Fibroblast of skin of left biceps (primary cell): ENCODE data around the gene TCERG1L.
"Not testable (repeated sequence)": the region's sequence is repeated elsewhere in the genome, so short reads cannot be mapped to it uniquely, and the experiment has no call there.

ENCODE experiments used
- DNase-seq, 2 experiments: peaks; one replicate each; pipeline ENCODE4 v3.0.0-alpha.2; 2013; ENCODE audit warnings: low read depth in 2 of 2

The TCERG1L gene

DNA sequence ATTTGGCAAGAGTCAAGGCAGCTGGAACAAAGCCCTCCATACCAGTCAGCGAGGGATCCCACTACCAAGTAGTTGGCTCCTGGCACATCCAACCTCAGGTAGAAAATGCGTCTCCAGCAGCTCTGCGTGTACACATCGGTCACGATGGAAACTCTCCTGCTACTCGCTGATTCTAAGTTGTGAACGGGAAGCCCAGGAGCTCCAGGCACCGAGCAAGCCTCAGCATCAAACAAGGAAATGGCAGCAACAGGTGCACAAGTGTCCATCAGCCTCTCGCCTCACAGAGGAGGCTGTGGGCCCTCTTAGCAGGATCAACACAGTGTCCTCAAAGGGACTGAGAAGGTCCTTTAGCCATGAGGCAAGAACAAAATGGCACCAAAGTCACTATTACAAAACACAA, 127.0 kb downstream of the TCERG1L start:
- no peak for DNase-seq

DNA sequence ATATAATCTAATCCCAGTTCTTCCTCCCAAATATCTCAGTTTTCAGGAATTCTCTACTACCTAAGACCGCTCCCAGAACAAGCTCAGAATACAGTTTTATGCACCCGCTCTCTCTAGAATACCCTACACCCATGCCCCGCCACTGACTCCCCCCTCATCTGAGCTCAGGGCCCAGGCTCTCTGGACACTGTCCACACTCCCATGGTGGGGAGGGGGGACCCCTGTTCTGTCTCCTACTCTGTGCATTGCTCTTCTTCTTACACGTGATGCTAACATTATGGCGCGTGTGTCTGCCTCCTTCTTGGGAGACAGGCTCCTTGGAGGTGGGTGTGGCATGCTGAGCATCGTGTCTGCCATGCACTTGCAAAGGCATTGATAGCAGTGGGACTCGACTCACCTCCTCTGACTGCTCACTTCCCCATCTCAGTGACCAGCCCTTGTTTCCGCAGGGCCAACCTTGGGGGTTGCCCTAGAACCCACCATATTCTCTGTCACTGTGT, 127.9 kb downstream of the TCERG1L start:
- no peak for DNase-seq

DNA sequence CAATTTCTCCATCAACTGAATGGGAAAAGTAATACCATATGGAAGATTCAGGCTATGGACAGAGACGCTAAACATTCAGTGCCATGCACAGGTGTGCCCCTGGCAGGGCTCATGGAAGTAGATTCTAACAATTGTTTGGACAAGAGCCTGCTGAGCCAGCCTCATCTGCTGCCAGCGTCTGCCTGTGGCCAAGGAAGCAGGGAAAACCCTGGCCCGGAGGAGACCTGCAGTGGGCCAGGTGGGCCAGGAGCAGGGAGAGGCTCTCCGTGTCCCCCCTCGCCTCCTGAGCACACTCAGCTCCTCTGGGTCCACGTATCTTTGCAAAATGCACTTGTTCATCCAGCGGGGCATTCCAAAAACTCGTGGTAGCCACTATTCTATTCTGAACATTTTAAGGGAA, 130.1 kb downstream of the TCERG1L start:
- DNase-seq = no peak

DNA sequence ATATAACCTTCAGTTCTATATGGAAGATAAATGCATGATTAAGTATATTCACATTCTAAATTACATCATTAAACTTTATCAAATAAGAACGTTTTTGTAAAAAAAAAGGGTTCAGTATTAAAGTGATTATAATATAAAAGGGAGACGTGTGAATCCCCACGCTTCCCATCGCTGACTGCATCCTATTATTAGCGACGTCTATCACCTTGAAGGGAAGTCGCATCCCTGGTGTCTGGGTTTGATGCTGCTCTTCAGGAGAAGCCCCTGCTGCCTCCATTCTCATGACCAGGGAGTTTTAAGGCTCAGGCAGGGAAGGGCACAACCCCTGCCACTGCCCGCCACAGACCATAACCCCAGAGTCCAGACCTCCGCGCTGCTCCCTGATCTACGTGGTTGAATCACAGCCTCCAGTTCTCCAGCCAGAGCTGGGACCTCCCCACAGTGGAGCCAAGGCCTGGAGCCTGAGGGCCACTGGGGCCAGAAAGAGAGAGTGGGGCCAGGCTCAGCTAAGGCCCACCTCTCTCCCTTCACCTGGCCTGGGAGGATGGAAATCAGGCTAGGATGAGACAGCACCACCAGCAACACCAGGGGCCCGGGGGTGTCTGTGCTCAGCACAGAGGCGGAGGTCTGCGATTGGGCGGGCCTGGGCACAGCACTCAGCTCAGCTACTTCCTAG, 130.6 kb downstream of the TCERG1L start:
- DNase-seq = no peak

DNA sequence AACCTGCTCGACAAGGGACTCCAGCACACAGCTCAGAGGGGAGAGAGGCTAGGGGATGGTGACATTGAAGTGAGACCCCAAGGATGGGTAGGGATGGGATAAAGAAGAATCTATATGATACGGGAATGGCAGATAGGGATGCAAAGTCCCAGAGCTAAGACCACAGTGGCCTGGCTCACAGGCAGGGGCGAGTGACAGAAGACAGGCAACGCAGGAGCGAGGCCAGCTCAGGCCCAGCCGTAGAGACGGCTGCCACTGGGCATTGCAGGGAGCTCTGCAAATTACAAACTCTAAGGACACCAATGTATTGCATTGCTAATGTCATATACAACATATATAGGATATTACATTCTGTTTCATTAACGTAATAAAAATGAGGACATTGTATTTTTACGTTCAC, 131.4 kb downstream of the TCERG1L start:
- DNase-seq = no peak

DNA sequence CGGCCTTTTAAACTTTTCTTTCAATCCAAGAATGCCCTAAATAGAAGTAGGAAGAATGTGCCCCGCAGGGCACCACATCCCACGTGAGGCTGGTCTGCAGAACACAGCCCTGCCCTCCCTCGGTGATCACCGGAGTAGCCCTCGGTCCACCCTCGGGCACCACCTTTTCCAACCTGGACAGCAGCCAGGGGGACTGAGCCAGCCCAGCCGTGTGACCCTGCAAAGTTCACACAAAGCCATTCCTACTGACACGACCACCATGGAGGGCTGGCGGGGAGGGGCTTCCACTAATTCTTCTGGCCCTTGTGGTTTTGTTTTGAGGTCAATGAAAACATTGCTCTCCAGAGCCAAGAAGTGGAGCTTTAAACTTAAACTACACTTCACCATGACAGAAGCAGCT, 132.2 kb downstream of the TCERG1L start:
- DNase-seq = no peak

DNA sequence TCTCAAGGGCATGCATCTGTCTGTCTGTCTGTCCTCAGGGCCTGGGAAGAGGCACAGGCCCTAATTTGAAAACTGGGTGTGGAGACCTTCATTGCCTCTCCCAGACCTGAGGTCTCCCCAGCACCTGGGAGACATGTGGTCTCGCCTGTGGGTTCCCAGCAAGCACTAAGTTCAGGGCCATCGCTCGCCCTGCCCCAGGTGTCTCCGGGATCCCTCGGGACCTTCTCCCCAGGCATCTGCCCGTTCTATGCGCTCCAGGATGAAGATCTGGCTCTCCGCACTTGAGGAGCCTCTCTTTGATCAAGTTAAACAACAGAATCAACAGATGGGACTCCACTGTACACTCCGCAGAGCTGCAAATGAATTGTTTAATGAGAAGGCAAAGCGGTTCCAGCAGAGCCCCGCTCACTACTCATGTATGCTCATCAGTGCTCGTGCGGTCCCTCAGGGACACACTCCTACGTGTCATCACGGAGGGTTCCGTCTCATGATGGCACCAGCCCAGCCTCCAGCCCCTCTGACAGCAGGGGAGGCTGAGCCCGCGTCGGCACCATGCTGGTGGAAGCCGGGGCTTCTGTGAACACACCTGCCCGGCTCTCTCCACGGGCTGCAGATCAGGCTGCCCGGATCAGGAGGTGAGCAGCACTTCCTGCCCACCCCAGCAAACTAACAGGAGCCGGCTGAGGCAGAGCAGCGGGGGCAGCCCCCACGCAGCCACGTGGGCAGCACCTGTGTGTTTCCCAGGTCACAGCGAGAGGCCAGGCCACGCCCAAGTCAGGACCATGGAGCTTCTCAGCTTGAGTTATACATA, 132.8 kb downstream of the TCERG1L start:
- DNase-seq = no peak

DNA sequence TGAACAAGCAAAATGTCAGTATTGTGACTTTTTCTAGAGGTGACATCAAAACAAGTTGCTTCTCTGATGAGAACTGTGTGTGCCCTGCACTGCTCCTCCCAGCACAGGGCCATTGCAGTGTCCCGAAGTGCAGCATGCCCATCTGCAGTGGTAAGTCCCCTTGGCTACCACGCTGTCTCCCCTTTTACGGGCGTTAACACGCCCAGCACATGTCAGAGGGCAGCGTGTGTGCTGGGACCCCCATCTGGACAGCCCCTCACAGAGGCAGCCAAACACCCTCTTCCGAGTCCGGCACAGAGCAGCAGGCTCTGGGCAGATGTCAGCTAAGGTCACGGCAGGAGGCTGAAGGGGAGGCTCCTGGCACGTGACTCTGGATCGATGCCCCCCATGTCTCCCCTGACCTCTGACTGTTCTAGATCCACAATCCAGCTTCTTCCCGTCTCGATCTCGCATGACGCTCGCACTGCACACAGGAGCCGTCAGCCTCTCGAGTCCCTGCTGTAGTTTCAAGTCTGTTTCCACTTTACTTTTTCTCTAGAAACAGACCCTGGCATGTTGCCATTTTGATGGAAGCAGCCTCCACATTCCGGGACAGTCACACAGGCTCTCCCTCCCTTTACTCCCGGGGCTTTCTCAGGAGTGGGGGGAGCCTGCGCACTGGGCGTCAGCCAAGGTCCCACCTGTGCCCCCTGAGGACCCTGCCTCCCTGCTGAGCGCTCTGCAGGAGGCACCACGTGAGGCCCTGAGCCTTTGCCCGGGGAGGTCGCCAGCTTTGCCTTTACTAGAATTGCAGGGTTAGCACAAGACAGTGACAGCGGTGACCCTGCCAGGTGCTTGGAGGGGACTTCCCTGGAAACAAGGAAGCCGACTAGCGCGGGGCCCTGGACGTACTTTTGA, 133.8 kb downstream of the TCERG1L start:
- DNase-seq = no peak

DNA sequence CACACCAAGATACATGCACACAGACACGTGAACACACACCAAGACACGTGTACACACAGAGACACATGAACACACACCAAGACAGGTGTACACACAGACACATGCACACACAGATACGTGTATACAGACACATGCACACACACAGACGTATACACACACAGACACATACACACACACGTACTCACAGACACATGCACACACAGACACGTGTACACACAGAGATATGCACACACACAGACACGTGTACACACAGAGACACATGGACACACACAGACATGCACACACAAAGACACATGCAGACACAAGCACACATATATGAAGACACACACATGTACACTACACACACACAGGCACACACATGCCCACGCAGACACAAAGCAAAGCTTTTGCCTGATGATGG, 134.6 kb downstream of the TCERG1L start:
- DNase-seq = no peak

DNA sequence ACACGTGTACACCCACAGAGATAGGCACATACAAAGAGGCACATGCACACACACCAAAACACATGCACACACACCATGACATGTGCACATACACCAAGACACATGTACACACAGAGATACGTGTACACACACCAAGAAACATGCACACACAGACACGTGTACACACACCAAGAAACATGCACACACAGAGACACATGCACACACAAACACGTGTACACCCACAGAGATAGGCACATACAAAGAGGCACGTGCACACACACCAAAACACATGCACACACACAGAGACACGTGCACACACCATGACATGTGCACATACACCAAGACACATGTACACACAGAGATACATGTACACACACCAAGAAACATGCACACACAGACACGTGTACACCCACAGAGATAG, 135.2 kb downstream of the TCERG1L start:
- not testable (repeated sequence) for DNase-seq

DNA sequence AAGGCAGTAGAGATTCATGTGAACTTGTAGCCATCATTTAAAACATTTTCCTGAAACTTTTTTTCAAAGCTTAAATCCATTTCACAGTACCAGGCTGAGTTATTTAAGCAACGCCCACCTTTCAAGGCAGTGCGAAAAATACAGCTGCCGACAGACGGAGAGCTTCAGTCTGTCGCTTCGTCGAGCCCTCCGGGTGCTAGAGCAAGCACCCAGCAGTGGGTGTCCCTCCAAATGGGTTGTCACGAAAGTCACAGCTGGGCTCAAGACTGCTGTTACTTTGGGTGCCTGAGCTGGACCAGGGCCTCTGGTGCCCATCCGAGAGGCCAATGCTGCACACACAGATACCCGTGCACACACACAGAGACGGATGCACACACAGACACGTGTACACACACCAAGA, 135.6 kb downstream of the TCERG1L start:
- DNase-seq = no peak

DNA sequence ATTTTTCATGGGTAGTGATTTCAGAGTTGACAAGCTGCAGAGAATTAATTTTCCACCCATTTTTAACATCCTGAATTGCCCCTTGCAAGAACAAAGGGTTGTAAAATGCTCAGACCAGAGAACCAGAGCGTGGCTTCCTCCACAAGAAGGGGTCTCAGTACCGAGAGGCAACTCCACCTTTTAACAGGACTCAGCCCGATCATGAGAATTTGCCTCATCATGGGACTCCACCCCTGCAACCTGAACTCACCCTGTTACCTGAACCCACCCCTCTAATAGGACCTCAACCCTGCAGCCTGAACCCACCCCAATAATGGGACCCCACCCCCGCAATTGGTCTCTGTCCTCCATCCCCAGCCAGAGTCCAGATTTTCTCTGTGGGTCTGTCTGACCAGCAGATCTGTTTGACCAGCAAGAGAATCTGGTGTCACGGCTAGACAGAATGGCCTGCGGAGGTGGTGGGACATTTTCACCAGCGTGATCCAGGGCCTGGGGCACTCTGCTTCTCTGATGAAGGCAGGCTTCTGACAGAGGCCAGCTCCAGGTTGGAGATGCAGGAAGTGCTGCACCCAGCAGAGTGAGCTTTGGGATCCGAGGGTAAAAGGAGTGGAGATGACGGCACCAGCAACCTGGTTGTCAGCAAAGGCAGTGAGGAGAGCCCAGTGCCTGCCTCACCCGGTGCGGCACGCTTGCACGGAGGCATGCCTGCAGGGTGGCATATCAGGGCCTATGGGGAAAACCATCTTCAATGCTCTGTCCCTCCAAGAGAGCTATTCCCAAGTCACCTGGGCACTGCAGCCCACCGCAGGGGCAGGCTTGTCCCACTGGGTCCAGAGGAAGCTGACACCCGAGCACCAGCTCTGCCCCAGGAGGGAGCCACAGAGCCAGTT, 136.6 kb downstream of the TCERG1L start:
- no peak for DNase-seq

DNA sequence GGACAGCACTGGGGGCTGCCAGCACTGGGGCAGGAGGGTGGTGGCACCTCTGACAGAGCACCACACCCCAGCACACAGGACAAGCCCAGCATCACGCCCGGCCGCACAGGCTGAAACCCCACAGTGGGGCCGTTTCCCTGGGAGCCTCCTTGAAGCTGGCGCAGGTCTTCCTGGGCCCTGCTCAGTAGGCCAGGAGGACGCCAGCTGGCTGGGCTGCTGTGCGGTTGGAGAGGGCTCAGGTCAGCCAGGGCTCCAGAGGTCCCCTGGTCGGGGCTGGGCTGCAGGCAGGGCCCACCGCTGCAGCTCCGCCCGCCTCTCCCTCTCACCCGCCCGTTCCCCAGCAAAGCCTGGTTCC, 137.3 kb downstream of the TCERG1L start:
- no peak for DNase-seq

DNA sequence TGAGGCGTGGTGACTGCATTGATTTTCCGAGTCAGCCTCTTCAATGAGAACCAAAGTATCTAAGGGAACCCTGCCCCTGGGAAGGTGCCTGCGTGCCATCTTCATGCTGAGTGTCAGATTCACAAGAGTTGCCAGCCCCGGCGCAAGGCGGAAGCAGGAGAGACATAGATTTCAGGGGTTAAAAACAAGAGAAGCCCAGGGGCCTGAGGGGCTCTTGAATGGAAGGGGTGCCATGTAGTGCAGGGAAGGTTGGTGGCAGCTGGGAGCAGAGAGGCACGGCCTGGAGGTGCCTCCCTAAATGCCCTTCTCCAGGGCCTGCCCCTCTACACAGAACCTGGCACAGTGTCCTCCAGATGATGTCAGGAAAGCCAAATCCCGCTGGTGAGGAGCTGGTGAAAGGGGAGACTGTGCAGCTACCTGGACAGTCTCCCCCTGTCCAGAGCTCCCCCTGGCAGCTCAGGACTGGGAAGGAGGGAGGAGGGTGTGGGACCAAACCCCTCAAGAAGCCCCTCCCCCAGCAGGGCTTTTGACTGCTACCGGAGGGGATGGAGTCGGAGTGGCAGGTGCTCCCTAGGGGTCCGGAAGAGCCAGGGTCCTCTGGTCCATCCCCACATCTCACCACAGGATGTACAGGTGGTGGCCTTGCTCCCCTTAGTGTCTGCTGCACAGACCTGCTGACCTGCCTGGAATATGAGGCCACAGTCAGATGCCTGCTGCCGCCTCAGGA, 137.9 kb downstream of the TCERG1L start:
- no peak for DNase-seq

DNA sequence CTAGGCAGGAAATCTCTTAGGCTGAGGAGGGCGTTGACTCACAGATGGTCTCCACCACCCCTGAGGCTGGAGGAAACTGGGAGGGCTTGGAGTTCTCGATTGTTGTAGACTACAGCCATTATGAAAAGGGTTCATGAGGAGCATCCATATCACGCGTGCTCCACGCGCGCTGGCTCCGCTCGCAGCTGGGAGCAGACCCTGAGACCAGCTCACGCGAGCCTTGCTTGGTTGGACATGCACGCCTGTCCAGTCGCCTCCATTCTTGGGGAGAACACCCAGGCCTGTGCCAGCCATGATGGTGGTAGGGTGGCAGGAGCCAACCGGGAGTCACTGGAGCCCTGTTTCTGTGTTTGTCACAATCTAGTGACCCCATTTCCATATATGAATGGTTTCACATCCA, 139.1 kb downstream of the TCERG1L start:
- DNase-seq = no peak

DNA sequence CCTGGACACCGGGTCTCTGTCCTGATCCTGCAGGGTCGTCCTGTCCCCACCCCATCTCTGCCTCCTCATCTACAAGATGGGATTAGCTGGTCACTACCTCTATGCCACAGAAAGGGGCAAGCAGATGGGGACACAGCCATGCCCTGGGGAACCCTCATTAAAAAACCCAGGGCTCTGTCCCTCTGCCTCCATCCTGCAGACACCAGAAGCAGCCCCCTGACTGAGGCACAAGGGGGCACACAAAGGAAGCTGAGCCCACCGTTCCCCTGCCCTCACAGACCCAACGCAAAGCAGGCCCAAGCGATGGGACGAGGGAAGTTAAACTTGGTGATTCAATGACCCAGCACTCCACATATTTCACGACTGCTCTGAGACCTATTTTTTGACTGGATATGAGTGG, 142.4 kb downstream of the TCERG1L start:
- DNase-seq = no peak

DNA sequence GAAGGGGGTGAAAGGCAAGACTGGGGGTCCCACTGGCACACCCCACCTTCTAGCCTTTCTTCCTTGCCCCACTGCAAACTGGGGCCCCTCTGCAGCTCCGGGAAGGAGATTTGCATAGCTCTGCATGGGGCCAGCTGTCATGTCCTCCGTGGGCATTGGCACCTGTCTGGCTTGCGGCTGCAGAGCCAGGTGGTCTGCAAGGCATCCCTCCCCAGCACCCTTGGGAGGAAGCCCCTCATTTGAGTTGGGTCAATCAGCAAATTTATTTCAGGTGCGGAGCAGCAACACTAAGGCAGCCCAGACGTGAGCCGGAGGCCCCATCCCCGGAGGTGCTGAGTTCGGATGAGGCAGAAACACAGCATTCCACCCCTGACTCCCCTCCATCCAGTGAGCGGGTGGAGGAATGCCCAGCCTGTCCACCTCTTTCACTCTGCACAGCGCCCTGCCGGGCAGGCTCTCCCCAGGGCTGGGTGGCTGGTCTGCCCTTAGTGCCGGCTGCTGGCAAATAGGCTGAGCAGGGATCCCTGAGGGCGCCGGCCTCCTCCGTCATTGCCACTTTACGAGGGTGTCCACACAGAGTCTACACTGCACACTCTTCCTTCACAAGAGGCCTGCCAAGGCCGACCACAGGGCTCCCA, 143.2 kb downstream of the TCERG1L start:
- DNase-seq = no peak

DNA sequence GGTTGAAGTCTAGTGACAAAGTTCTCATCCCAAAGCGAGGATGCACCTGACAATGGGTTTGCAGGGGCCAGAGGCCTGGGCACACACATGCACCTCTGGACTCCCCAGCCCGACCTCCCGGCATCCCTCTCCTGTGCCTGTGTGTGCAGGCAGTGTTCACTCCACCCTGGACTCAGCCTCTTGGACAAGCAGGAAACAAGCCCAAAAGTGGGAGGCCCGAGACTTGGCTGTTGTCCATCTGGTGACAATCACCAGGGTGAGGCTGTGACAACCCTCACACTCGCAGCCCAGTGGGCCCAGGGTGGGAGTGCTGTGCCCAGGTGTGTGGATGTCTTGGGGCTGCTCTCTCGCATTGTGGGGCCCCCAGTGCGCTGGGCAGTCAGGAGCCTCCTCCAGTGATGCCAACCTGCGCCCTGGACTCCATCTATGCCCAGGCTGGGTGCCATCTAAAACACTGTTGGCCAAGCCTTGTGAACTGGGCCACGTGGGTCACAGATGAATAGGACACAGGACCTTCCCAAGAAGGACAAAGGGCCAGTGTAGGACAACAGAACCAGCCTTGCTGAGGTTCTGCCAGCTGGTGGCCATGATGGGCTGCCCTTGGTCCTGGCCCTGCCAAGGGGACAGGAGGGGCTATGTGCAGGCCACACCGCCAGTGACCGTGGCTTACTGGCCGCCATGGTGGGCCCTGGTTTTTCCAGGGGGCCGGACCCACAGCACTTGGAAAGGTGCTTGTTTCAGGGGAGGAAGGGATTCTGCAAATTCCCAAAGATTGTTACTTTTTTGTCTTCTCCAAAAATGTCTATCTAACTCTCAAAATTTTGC, 144.3 kb downstream of the TCERG1L start:
- no peak for DNase-seq

DNA sequence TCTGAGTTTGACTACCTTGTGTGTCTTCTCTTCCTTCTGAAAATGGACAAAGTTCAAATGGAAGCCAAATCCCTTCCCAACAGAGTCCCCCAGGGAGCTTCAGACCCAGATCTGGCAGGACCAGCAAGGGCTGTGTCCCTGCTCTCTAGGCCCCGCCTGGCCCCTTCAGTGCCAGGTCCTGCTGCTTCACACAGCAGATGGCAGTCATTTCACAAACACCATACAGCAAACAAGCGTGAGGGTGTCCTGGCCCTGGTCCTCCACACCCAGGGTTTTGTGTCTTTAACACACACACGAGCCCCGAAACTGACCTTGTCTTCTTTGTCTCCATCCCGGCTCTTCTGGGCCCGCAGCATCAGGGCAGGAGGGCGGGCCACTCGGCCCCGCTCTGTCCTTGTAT, 145.0 kb downstream of the TCERG1L start:
- DNase-seq = no peak
